Activated CD8-positive, alpha-beta memory T cell treated with anti-CD3 and anti-CD28 coated beads for 36 hours (primary cell): ENCODE results near the gene DSCAML1. TPM values are rescaled to one million over a fixed set of nuclear protein-coding genes. Genes with fewer than 3 reads are reported as not detected.

Experiments
- CTCF ChIA-PET: fragments of 350-600 bp; sonication (Branson Sonifier 250); formaldehyde crosslinking; loops from one replicate; lab custom pipeline; 2021; ENCODE audit warnings: antibody characterized with exemption; lab: Charles Lee
- POLR2A ChIA-PET: fragments of 350-600 bp; sonication (Branson Sonifier 250); formaldehyde crosslinking; loops from one replicate; lab custom pipeline; 2021; ENCODE audit warnings: antibody characterized with exemption; lab: Charles Lee
- total RNA-seq, 2 experiments: library from RNA; stranded (reverse); gene quantifications; one replicate each; pipeline ENCODE4 v1.2.3, GENCODE V29; 2021

DSCAML1 gene
- total RNA-seq, 2 experiments from 2014 or later: 0.13 to 0.17 TPM

DNA sequence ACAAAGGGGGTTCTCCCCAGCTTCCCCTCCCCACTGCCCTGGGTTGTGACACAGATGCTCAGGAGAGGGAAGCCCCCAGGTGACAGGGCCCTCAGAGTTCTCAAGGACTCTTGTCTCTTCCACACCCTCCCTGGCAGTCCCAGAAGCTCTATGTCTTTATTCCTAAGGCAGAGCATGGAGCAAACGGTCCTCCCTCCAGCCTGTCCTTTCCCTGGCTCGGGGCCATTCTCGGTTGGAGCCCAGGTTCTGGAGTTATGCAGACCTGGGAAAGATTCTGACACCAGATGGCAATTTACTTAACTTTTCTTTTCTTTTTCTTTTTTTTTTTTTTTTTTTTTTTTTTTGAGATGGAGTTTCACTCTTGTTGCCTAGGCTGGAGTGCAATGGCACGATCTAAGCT is 282.8 kb downstream of the DSCAML1 start:
- CTCF ChIA-PET: interaction anchor here (0.9 kb wide), 1 partner anchor 88 kb away, joined by 4 read pairs; no protein-coding TSS in a partner anchor
- POLR2A ChIA-PET: no interaction called here

DNA sequence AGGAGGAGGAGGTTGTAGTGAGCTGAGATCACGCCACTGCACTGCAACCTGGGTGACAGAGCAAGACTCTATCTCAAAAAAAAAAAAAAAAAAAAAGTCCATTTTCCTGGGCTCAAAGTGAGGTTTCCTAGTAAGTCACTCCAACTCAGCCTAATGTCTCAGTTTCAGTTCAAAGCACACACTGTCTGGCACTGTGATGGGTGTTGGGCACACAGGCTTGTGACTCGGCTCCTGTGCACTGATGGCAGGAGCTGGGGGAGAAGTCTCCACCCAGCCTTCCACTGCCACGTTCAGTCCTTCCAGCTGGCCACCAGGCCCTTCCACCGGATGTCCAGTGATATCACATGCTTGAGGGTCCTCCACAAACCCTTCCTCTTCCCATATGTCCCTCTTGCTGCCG is 283.4 kb downstream of the DSCAML1 start:
- ChIA-PET POLR2A (no interaction called here), CTCF (interaction anchor here (0.6 to 0.9 kb wide), 2 partner anchors 87 to 142 kb away, joined by 4 to 6 read pairs; no protein-coding TSS in a partner anchor)

DNA sequence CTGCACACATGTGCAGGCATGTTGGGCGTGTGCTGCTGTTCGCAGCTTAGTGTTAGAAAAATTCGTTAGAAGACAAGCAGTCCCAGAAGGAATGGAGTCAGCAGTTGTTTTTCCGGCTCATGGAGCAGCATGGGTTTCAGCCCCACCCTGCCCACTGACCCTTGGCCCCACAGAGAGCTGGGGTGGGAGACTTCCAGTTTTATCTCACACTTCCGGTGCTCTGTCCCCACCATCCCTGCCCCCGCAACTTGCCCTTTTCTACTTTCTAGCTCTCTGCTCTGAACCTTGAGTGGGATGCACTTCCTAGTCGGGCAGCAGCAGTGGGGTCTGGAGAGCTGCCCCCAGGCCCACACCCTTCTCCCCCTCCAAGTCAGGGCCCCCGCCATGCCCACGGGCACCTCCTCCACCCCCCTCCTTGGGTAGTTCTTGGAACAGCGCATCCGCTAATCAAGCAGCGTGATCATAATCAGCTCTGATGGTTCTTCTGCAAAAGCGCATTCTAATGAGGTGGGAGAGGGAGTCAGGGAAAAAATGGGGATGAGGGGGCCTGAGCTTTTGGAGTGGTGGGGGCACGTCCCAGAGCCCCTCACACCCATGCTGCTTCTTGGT is 285.0 kb downstream of the DSCAML1 start:
- CTCF ChIA-PET: interaction anchor here (1.5 kb wide), 1 partner anchor 83 kb away, joined by 3 read pairs; no protein-coding TSS in a partner anchor
- POLR2A ChIA-PET: no interaction called here

DNA sequence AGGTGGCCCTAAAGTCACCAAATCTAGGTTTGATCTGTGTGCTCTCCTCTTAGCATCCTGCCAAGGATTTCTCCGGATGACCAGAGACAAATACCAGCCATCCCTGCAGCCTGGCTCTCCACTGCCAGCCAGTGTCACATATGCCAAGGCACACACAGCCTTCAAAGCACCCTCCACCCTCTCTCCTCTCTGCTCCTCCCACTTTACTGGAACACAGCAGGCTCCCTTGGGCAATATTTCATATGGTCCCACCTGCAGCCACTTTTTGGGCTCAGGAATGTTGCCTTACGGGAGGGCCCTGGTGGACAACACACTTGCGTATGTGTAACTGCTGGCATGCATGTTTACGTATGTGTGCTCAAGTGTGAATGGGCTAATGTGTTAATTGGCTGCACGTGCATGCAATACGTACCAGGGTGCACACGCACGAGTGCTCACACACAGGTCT is 285.5 kb downstream of the DSCAML1 start:
- POLR2A ChIA-PET: no interaction called here

DNA sequence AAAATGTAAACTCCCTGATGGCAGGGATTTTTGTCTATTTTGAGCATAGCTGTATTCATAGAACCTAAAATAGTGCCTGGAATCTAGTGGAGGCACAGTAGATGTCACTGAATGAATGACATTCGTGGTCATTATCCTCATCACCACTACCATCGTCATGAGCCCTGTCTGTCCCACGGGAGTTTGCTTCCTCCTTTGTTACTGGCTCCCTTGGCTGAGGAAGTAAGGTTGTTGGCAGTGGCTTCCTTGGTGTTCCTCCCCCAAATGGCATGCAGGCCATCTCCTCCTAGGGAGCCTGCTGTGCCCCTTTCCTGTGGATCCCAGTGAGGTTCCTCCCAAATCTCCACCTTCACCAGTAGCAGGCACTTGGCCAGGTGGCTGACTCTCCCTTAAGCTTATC is 286.4 kb downstream of the DSCAML1 start:
- ChIA-PET POLR2A (no interaction called here), CTCF (interaction anchor here (1.2 kb wide), 1 partner anchor 84 kb away, joined by 3 read pairs; no protein-coding TSS in a partner anchor)

More for the DNA sequence above, 285.5 kb downstream of the DSCAML1 start:
- CTCF ChIA-PET: interaction anchor here (1.5 kb wide), 1 partner anchor 82 kb away, joined by 3 read pairs; no protein-coding TSS in a partner anchor

DNA sequence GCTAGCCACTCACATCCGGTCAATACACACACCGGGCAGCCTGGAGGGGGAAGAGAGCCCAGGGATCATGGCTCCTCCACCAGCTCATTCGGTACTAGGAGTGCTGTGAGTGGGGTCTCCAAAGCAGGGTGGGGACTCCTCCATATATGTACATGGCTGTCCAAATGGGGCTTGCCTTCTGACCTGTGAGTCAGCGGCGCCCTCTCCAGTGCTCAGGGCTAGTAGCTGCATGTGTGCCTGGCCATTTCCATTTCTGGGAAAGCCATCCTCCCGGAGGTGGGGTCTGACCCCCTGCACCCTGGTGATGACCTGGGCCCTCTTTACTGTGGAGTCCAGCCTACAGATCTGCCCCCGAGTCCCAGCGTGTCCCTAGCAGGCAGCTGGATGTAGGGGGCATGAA is 287.5 kb downstream of the DSCAML1 start:
- POLR2A ChIA-PET: no interaction called here
- CTCF ChIA-PET: interaction anchor here (0.6 to 1.7 kb wide), 2 partner anchors 83 to 85 kb away, joined by 4 read pairs; no protein-coding TSS in a partner anchor

DNA sequence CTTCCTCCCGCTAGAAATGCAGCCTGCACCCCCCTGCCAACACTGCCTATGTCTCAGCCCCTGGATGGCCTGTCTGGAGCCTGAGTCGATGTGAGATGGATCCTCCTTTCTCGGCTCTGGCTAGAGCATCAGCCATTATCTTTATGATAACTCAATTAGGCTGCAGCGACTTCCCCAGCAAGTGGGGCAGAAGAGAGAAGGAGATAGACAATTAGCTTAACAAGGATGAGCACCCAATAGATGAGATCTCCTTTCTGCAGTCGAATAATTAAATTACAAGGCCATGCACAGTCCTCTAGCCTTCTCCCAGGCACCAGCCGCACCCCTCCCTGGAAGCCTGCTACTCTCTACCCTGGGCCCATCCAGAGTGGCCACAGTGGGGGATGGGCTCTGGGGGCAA is 290.0 kb downstream of the DSCAML1 start:
- ChIA-PET CTCF (interaction anchor here (0.7 kb wide), 1 partner anchor 181 kb away, joined by 4 read pairs; no protein-coding TSS in a partner anchor), POLR2A (no interaction called here)

DNA sequence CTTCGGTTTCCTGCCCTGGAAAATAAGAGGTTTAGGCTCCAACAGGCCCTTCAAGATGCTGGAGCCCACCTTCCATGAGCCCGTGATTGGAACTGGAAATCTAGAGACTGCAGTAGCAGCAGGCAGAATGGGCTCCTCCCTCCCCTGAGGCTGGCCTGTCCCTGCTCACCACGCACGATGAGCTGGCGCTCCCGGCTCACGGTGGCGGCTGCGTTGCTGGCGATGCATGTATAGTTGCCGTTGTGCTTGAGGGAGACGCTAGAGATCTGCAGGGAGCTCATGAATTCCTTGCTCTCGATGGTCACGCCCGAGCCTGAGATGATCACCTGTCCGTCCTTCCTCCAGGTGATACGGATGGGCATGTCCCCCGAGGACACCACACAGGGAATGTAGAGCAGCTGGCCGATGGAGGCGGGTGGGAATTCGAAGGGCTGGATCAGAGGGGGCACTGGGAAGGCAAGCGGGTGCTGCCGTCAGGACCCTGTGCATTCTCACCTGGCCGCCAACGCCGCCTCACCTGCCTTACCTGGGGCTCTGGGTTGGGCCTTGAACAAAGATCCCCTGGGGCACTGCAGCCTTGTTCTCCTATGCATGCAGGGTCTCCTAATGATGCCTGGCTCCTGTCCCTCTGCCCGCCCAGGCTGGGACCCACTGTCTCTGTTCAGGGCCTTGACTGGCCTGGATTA is 291.6 kb downstream of the DSCAML1 start:
- CTCF ChIA-PET: no interaction called here
- POLR2A ChIA-PET: no interaction called here

DNA sequence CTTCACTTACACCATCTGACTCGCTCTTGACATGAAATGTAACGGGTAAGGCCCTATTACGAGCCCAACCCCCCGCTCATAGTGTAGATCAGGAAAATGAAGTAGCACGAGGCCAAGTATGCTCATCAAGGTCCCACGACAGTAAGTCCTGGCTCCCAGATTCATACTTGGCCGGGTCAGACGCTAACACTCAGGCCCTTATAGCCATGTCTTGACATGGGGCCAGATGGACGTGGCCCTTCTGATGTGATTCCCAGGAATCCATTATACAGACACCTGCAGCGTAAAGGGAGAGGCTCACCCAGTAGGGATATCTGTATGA is 294.3 kb downstream of the DSCAML1 start:
- POLR2A ChIA-PET: no interaction called here
- CTCF ChIA-PET: no interaction called here

DNA sequence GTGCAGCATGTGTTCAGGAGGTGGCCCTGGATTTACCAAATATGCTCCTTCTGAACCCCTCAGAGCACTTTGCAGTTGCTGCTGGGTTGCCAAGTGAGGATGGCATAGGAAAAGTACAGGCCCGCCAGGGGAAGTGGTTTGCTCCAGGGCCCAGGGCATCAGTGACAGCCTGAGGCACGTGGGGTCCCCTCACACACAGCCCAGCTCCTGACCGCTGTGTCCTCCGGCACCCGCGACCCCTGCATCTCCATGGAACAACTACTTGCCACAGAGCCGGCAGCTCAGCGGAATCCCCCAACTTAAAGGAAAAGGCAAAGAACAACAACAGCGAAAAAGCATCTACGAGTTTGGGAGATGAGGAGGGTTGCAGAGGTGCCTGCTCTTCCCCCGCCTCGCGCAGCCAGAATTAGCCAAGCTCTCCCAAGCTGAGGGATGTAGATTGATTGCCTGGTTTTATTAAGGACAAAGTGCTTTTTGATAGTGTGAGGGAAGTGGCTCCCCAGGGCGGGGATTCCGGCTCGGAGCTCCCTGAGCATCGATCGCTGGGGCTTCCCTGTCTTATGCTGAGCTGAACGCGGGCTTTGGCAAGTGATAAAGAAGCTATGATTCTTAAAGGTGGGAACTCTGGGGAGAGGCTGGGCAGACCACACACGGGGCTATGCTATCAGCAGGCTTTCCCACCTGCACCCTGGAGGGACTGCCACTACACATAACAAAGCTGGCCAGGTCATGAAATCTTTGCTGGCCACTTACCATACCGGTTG is 294.8 kb downstream of the DSCAML1 start:
- CTCF ChIA-PET: no interaction called here
- POLR2A ChIA-PET: no interaction called here

DNA sequence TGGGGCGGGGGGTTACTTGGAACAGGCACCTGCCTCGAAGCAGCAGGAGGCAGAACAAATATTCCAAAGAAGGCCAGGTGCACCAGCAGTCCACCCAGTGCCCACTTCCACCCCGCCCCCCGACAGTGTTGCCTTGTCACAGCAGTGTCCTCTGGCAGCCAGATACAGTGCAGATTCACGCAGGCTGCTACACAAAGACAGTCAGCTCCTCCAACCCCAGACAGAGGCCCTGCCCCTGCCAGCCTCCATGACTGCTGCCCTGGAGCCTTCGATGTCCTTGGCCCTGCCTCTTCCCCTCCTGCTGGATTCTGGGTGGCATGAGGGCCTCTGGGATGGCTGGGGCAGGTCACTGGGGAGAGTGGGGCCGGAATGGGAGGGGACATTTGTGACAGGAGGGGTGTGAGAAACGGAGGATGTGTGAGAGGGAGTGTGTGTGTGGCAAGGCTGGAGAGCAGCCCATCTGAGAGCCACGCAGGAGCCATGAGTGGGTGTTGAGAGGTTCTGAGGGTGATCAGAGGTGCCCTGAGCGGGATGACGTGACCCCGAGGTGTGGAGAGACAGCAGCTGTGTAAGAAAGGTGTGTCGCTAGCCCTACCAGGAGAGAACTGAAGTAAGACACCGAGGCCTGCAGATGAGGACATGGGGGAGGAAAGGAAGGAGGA is 295.6 kb downstream of the DSCAML1 start:
- POLR2A ChIA-PET: no interaction called here
- CTCF ChIA-PET: no interaction called here

DNA sequence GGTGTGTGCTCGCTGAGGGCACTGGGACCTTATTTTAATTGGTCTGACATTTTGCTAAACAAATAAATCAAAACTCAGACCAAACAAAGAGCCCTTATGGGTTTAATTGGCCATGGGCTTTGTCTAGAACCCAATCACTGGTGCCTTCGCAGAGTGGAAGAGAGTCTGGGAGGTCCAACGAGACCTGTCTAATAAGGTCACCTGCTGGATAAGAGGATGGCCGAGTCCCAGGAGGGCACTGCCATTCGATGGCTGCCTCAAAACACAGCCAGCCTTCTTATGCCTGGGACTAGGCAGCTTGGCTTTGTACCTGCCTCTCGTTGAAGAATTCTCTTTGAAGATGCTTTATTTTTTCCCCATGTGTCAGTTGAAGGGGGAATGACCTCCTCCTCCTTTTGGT is 298.2 kb downstream of the DSCAML1 start:
- CTCF ChIA-PET: interaction anchor here (1.9 kb wide), 1 partner anchor 73 kb away, joined by 6 read pairs; no protein-coding TSS in a partner anchor
- POLR2A ChIA-PET: no interaction called here

DNA sequence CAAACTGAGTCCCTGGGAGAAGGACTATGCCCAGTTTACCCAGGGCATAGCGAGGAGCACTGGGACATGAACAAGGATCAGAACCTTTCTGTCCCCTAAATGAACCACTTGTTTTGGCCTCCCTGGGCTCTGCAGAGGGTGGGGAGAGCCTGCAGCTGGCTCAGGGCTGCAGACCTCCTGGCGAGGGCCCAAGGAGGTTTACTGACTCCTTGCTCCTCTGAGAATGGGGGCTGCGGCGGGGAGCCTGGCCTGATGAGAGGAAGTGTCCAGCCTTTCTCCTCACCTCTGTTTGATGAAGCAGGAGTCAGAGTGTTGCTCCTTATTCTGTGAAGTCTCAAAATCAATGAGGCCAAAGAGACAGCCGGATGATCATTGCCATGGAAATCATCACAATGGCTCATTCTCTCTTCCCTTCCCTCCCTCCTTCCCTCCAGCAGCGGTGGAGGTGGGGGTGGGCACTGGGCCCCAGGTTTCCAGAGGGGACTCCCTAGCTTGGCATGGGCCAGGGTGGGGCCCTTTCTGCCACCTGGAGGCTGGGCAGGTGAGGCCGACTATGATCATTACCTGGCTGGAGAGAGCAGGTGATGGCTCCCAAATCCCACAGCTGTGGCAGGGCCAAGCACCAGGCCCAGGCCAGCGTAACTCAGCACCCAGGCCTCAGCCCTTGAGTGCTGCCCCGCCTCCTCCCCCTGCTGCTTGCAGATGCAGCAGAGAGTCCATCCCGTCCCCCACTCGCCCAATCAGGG is 299.6 kb downstream of the DSCAML1 start:
- POLR2A ChIA-PET: no interaction called here
- CTCF ChIA-PET: no interaction called here

DNA sequence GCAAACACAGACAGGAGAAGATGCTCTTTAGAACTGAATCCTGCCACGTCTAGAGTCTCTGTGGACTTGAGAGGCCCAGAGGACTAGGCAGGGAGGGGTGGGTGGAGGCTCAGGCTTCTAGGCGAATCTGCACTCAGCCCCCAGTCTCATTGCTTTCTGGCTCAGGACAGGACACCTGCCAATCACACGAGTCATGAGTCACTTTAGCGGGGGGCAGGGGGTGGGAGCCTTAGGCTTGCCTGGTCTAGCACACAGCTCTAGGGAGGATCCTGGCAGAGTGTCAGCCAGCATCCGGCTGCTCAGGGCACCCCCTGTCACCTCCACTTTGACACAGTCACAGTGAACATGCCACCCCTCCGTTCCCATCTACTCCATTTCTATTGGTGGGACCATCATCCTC is 301.7 kb downstream of the DSCAML1 start:
- CTCF ChIA-PET: interaction anchor here (2.3 kb wide), 1 partner anchor 69 kb away, joined by 6 read pairs; no protein-coding TSS in a partner anchor
- POLR2A ChIA-PET: no interaction called here

DNA sequence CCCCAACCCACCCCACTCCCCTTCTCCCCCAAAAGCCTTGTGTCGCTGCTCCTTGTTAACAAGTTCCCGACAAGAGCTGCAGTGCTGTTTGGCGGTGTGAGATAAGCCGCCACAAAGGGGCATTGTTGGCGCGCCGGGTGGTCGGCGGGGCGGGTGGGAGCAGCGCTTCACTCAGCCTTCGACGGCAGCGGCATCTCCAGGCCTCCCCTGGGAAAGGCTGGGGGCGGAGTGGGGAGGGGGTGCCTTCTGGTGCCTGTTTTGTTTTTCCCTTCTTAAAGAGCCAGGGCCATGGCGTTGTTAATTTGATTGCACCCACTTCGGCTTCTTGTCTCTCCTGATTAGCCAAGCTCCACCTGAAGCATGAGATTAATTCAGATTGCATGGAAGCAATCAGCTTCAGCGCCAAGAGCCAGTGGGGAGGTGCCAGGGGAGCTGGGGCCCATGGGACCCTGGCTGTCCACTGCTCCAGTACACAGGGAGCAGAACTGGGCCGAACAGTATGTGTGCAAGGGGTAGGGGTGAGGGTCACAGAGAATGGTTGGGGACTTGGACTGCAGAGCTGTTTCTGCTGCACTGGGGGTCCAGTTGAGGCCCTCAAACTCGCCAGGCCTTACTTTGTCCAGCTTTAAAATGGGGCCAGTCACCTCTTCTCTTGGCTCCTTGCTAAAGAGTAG is 304.3 kb downstream of the DSCAML1 start:
- CTCF ChIA-PET: no interaction called here
- POLR2A ChIA-PET: no interaction called here

DNA sequence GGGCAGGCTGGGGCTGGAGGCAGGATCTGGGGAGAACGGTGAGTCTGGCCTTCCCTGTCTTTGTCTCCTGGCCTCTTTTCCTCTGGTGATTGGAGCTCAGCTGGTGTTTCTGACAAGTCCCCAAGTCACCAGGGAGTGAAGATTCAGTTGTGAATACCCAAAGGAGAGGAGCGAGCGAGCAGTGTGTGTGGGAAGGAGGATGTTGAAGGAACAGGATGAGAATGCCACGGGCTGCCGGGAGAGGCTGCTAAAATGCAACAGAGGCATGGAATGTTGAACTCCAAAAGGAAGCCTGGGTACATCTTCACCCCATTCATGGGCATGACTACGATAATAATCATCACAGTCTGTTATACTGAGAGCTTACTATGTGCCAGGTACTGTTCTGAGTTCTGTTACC is 306.1 kb downstream of the DSCAML1 start:
- ChIA-PET POLR2A (no interaction called here), CTCF (no interaction called here)

DNA sequence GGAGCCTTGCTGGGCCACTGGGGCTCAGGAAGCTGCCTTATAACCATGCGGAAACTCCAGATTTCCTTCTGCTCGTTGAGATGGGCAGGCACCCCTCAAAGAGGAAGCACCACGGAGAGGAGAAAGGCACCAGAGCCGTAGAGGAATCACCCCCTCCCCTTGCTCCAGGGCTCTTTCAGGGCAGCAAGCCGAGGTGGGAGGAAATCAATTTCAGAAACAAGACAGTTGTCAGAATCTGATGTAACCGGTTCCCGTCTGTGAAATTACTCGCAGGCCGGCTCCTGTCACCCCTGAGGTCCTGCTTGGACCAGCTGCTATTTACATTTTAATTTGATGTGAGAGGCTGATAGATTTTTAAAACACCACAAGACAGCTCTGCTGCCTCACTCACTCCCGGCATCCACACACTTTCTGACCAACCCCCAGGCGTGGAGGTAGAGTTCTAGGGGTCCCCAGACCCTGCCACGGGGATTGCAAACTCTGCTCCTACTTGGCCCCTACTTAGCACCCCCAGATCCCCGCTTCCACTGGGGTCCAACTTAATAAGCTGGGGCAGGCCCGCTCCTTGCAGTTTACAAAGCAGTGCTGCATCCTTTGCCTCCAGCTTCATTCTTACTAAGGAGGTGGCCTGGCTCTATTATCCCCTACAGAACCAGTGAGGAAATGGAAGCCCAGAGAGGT is 306.9 kb downstream of the DSCAML1 start:
- CTCF ChIA-PET: interaction anchor here (0.7 to 1.1 kb wide), 2 partner anchors 10 to 64 kb away, joined by 3 read pairs; no protein-coding TSS in a partner anchor
- POLR2A ChIA-PET: no interaction called here
